ENCODE data around the gene MSH2. TPM values are rescaled to one million over a fixed set of nuclear protein-coding genes. Genes with fewer than 3 reads are reported as not detected.

MSH2 gene
- polyA plus RNA-seq, 12 donors = 24.1 to 39.3 (median 32.9) TPM; not detected in 1

DNA sequence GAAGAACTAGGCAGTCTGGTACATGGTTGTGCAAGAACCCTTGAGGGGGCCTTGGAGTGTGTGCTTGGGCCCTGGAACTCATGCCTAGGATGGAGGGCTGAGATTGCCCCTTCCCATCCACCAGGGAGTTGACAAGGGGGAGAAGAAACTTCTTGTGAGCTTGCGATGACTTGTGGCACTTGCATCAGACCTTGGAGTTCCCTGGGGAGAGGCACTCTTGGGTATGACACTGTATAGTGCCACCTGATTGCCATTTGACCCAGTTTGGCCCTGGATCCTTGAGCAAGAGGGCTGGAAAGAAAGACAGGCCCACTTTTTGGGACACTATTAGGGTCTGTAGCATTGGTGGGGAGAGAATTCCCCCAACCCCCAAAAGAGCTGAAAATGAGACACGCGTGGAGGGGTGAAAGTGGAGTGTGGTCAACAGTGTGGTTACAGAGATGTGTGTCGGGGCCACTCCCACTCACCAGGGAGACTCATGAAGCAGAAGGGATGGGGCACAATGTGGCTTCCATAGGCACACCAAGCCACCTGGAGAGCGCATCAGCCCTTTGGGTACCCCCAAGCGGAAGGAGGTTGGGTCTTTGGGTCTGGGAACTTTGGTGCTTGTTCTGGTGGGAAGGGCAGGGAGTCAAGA is 101.3 kb downstream of the MSH2 start:
- DNase-seq = no peak

DNA sequence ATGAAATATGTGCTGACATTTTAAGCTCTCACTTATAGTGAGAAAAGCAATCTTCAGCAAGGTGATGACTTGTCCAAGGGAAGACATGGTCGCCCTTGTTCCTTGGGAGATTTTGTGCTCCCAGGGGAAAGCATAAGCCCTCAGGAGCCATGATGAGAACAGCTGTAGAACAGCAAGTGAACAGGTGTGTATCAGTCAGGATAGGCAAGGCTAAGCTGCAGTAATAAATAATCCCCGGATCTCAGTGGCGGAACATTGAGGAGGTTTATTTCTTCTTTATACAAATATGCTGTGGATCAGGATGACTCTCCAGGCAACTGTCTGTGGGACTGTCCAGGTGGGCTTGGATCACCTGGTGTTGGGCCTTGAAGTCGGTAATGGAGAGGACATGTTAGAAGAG is 103.1 kb downstream of the MSH2 start:
- no peak for DNase-seq

DNA sequence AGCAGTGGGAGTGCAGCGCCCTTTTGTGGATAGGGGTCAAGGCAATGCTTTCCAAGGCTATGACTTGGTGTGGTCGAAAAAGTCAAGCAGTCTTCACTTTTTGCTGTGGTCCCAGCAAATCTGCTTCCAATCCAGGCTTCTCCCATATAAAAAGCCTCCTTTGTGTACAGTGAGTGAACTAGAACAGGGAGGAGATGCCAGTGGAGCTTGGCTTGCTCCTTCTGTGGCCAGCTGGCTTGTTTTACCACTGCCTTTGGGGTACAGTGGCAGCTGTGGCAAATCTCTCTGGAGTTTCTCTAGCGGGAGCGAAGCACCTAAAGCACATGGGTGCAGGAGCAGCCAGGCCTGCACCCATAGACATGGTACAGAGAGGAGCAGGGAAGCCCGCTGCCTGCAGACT is 103.5 kb downstream of the MSH2 start:
- DNase-seq = no peak

DNA sequence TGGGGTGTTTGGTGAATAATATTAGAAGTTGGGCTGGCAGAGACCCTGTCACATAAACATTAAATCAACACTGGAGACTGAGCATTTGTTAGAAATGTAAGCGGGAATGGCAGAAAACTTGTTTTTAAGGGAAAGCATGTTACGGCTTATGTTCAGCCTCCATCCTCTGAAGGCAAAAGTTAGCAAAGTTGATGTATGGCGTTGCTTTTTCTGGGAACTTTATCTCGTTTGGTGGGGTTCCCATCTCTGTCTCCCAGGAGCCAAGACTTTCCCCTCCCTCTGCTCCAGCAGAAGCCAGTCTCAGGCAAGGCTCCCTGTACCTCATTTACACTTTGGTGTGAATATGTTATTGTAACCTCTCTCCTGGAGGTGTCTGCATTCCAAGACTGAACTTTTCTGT is 105.1 kb downstream of the MSH2 start:
- DNase-seq = no peak

DNA sequence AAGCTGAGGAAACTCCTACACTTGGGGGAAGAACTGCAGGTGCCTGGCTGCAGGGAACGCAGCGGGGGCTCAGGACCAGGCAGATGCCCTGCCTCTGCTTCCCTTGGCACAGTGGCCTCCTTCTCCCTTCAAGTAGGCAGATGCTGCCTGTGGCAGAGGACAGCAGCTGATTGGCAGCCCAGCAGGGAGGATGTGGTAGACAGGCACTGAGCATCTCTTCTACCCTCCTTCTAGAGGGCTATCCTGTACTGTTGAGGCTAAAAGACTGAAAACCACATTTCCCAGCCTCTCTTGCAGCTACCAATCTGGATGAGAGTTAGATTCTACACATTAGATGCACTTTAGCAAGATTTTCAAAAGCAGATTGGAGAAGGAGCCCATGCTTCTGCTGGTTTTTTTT is 105.7 kb downstream of the MSH2 start:
- DNase-seq = no peak

DNA sequence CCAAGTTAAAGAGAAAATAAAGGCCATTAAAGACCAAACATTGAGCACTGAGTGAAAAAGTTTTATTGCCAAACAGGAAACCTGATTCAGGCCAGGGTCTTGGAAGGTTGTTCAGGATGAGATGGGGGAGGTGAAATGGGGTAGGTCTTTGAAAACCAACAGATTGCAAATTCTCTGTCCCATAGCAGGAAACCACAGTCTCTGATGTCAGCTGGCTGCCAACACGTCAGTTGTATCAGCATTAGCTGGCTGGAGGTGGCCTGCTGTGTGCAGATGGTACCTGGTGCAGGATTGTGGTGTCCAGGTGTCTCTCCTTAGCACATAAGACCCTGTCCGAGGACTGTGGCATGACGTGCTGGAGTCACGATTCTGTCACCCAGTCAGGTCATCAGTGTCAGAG is 106.3 kb downstream of the MSH2 start:
- DNase-seq = no peak

DNA sequence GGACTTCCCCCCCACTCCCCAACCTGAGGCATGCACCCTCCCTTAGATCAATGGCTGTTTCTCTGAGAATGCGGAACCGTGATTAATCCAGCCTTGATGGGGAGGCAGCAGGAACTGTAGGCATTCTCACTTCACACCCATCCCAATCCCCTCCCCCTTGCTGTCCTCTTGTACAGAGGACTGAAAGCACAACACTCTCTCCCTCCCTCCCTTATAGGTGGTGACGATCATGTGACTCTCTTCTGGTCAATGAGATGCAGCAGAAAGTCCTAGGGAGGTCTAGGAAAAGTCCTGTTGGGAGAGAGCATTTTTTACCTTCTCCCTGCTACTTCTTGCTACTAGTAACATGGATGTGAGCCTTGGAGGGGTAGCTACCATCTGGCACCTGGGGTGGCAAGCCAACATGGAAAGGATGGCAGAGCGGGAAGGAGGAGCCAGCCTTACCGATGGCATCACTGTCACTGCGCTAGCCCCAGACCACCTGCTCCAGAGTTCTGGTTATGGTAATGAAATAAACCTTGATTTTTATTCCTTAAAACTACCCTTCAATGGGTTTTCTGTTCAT is 106.9 kb downstream of the MSH2 start:
- no peak for DNase-seq

DNA sequence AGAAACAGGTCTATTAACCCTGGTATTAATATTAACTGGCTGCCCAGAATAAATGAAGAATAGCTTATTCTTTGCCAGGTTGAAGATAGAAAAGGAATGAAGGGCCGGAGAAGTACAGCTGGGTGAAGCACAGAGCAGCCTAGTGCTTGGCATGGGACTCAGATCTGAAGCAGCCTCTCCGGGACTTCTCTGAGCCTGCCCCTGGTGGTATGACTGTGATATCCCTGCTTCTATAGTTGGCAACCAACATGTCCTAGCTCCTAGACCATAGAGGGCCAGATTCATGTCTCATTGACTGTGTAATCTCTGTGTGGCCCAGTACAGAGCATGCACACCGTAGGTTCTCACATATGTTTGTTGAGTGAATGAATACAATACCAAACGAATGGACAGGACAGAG is 107.8 kb downstream of the MSH2 start:
- no peak for DNase-seq

DNA sequence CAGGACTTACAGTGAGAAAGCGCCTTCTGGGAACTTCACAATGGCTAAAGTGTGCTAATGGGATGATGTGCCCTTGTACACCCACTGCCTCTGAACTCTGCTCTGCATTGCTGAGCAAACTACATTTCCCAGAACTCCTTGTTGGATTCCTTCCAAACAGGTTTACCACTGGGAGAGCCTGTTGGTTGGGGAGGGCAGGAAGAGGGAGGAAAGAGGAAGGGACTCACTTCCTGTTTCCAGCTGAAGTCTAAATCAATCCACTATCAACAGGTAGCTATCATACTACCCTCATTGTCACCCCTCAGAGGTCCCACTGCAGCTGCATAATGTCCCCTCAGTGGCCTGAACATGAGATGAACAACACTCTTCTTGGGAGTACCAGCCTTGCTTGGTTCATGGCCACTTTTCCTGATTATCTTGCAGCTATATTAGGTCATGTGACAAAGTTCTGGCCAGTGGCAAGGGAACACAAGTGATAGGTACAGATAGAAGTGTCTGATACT is 109.7 kb downstream of the MSH2 start:
- DNase-seq = no peak

DNA sequence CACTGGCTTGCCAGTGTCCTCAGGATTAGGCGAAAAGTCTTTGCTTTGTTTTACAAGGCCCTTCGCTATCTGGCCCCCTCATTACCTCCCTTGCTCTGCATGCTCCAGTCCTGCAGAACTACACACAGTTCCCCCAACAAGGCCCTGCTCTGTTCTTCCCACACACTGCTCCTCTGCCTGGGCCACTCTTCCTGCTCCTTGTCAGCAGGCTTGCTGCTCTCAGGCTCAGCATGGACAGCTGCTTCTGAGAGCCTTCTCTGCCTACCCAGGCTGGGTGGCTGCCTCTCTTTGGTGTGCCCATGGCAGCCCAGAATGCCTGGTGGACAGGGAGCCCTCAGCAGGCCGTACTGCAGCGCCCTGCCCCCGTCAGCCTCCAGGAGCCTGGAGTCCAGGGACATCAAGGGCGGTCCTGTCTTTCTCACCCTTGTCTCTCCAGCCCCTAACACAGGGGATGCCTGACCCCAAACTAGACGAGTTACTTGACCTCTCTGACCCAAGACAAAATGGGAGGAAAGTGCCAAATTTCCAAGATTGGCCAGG is 111.1 kb downstream of the MSH2 start:
- DNase-seq = no peak

DNA sequence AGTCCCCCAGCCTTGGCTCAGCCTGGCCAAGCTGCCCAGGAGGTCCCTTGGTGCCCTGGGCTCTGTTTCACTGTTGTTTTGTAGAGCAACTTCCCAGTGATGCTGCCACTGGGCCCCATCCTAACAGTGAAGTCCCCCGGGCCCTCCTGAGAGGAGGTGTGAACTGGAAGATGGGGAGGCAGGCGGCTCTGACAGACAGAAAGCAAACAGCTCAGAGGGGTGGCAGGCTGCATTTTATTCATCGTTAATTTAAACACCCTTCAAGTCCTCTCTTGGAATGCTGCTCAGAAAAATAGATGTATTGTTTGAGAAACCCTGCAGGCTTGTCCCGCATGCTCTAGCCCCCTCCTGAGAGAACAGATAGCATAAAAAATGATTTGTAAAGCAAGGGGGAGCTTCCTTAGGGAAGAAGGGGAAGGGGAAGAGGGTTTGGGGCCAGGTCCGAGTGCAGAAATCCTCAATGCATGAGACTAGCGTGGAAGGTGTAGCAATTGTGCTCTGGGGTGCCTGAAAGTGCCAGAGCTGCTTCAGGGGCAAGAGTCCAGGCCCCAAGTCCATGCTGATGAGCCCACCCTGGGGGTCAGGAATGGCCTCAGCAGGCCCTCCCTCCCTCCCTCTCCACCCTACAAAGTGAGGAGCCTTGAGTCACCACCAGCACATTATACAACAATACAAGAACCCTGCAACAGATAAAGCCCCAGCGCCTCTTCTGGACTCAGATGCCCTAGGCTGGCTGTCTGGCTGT is 113.6 kb downstream of the MSH2 start:
- DNase-seq = no peak

DNA sequence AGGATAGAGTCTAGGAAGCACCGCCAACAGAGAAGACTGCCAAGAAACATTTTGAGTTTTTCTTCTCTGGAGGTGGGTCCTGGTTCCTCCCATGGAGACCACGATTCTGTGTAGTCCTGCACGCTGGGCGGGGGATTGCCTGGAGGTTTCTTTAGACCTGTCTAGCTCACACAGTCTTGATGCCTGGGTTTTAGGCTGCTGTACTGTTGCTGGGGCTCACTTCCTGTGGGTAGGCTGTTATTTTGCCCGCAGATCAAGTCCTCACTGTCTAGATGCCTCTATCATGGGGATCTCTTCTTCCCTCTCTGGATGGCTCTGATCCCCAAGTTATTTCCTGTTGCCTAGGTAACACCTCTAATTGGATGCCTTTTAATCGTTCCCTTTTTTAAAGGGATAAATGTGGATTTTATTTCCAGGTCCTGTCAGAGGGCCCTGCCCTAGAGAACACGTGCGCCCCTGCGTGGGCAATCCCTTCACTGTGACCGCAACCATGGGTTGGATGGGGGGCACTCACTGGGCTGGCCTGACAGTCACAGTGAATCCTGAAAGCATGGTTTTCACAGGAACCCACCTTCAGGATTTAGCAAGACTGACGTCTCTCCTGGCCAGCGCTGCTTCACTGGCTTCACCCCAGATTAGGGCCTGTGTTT is 115.7 kb downstream of the MSH2 start:
- DNase-seq = no peak

DNA sequence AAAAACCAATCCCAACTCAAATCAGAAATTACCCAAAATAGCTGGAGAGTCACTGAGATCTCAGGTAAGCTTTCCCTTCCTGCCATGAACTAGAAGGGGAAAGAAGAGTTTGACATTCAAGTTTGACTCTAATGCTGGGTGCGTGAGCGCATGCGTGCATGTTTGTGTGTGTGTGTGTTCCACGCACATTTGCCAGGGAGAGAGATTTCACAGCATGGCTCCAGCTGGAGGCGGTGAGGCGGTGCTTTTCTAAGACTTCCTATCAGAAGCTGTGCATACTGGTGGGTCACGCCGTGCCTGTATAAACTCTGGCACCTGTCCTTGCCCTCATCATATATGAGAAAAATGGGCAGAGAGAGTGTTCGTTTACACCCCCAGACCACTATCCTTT is 116.2 kb downstream of the MSH2 start:
- DNase-seq = no peak

DNA sequence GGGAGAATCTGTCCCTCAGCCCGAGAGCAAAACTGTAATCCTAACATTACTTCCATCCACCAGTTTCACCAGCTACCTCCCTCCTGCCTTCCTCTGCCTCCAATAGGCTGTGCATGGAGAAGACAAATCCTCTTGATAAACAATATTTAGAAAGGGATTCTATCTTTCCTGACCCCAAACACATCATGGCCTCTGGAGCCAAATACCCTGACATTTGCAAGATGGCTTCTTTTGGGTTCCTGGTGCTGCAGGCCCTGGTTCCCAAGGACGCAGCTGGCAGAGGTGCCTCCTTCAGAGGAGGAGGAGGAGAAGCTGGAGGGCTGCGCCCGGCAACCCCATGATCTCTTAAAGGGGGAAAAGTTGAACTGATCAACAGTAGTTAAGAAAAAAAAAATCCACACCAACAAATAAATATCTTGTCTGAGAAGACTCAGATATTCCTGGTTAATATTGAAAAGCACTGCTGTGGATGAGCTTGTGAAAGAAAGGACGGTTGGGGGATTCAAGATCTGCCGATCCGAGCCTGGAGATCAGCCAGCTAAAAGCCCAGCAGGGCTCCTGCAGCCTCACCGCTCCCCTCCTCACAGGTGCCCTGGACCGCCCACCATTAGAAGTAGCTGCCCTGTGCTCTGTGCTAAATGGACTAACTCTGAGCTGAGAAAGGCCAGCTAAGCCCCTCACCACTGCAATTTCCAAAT is 116.8 kb downstream of the MSH2 start:
- DNase-seq = no peak

DNA sequence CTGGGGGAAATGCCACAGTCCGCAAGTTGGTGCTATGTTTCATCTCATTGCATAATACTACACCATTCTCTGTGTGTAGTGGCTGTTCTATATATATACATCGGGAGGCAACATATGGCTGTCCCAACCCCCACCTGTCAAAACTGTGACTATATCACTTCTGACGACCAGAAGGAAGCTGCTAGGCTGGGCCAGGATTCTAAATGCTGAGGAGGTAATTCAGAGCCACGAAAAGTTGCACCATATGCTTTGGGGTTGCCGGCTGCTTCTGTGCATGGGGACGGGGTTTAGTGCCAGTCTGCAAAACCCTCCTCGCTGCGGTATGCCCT is 117.3 kb downstream of the MSH2 start:
- DNase-seq = no peak

DNA sequence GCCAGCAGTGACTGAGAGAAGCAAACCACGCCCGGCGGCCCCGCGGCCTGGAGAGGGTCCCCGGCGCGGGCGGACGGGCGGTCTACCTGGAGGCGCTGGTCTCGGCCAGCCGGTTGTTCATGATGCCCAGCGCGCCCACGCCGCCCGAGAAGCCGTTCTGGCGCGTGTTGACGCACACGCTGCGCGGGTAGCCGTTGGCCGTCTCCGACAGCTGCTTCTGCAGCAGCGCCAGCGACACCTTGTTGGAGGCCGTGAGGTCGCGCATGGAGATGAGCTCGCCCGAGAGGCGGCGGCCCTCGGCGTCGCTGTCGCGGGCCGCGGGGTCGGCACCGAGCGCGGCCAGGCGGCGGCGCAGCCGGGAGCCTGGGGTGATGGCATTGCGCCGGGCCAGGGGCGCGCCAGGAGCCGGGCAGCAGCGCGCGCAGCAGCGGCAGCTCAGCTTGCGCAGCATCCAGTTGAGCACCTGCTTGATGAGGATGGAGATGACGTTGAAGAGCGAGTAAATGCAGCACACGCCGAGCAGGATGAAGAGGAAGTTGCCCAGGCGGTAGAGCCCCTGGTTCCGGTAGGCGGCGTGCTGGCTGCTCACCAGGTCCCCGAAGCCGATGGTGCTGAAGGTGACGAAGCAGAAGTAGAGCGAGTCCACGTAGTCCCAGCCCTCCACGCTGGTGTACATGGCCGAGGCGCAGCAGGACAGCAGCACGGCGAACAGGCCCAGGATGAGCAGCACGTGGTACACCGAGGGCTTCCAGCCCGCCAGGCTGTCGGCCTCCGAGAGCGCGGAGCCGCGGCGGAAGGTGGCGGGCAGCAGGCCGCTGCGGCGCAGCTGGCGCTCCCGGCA is 118.1 kb downstream of the MSH2 start:
- DNase-seq = peak; percentile 39

DNA sequence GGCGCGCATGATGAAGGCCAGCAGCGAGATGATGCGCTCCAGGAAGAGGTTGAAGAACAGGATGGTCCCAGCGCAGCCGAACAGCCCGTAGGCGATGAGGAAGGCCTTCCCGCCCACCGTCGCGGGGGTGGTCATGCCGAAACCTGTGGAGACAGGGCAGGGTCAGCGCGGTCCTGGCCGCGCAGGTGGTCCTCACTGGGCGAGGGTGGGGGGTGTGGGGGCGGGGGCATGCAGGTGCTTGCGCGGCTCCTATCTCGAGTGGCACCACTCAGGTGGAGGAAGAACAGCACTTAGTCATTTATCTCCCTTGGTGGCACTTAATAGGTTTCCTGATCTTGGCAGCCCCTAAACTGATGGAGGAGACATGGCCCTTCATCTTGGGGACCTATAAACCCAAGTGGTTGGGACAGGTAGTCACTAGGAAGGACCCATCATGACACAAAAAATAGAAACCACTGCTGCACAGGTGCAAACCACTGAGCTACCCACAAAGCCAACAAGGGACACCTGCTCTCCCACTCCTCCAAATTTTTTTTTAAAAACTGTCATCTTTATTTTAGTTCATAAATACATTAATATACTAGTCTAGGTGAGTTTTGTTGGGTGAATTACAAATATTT is 118.8 kb downstream of the MSH2 start:
- DNase-seq = no peak

DNA sequence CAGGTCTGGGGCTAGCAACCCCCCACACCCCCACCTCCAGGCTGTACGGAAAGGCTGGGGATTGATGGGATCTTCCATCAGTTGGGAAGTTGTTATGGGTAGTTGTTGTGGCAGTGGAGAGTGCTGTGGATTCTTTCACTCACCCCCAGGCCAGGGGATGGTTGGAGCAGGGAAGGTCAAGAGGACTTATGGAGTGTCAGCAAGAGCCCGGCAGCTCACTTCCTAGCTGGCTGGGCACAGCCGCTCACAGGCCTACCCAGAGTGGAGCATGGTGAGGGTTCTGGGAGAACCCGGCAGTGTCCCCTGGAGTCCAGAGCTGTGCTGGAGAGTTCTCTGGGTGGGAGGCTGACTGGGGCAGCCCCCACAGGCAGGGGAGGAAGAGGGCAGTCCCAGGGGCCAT is 122.2 kb downstream of the MSH2 start:
- no peak for DNase-seq

DNA sequence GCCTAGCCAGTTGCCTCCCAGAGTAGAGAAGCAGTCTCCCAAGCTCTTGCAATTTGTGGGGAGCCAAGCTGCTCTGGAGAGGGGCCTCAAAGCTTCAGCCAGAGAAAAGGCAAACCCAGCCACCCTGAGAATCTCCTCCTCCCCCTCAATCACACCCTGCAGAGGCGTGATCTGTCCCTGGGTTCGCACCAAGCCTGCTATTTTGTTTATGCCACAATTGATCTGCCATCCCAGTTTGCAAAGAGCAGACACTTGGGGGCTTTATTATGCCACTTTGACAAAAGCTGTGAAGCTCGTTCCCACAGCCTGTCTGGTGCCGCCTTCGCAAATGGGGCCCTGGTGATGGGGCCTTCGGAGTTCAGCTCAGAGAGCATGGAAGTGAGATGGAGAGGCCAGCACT is 125.5 kb downstream of the MSH2 start:
- DNase-seq = no peak

DNA sequence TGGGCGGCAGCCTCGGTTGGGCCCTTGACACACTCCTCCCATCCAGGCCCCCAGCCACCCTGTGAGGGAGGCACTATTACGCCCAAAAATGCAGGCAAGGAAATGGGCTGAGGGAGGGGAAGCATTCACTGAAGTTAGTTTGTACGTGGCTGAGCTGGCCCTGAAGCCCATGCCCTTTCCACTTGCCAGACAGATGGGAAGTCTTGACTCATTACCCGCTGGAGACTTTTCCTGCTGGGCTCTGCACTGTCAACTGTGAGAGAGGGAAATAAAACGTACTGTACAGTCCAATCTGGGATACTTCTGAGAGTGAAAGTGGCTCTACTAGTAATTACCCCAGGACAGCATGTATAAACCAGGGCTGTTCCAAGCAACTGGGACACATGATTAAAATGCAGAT is 125.9 kb downstream of the MSH2 start:
- no peak for DNase-seq
